T follicular helper cell (primary cell): ENCODE data around the gene JUNB.

ENCODE experiments used
- DNase-seq: peaks from one replicate; pipeline ENCODE4 v3.0.0-alpha.2; 2020; ENCODE audit warnings: low read depth

Gene JUNB

DNA sequence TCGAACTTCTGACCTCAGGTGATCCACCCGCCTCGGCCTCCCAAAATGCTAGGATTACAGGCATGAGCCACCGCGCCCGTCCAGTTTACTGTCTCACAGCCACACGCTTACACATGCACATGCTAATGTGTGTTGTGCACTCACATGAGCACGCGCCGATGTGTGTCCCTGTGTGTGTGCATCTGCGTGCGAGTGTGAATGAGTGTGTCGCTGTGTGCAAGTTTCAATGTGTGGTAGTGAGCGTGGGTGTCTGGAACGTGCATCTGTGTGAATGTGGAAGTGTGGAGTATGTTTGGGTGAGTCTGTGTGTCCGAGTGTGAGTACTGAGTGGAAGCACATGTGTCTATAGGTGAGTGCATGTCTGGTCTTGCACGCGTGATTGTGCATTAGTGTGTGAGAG is 51.2 kb downstream of the JUNB start:
- DNase-seq = no peak
